NB4 (cell line): Measurements from ENCODE around the gene LRP1B.

ENCODE experiments used
- DNase-seq: peaks from one replicate; pipeline ENCODE4 v3.0.0; 2010; ENCODE audit warnings: low read depth
- H3K4me3 ChIP-seq: one replicate; pipeline ENCODE4 v1.5.1; 2011; ENCODE audit warnings: mild to moderate bottlenecking, low read depth, low read length, moderate library complexity
- CTCF ChIP-seq: IDR thresholded peaks from one replicate; pipeline ENCODE4 v1.5.1; 2012; ENCODE audit warnings: low read depth, low read length
- MYC ChIP-seq: IDR thresholded peaks from 2 replicates; pipeline ENCODE4 v1.6.1; 2011; ENCODE audit warnings: low read depth, low read length
- POLR2A ChIP-seq: IDR thresholded peaks from 2 replicates; pipeline ENCODE4 v1.6.1; 2011; ENCODE audit warnings: mild to moderate bottlenecking; ENCODE audit not compliant: insufficient read length; ENCODE audit errors: extremely low read depth
- TF ChIP-seq, protein P1 (sequence below): IDR thresholded peaks from 2 replicates; pipeline ENCODE4 v1.6.1; 2011; ENCODE audit warnings: low read depth, low read length

The LRP1B gene

DNA sequence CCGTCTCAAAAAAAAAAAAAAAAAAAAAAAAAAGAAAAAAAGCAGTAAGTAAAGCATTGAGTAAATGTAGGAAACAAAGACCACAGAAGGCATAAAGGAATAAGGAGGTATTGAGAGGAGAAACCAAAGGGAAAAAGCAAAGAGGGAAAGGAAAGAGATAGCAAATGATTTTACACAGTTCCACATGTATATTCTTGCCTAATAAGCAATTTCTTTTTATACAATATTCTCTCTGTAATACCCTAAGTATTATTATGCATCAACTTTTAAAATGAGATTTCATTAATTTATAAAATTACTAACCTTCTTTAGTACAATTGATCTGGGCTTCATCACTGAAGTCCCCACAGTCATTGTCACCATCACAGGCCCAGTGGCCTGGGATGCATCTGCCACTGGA, 1180.9 kb downstream of the LRP1B start:
- no peak for DNase-seq
- H3K4me3 ChIP-seq = no peak overlapping the region
- TF ChIP-seq MYC (no peak), POLR2A (no peak), CTCF (no peak)
- TF ChIP-seq, protein P1, sequence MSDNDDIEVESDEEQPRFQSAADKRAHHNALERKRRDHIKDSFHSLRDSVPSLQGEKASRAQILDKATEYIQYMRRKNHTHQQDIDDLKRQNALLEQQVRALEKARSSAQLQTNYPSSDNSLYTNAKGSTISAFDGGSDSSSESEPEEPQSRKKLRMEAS = no peak

DNA sequence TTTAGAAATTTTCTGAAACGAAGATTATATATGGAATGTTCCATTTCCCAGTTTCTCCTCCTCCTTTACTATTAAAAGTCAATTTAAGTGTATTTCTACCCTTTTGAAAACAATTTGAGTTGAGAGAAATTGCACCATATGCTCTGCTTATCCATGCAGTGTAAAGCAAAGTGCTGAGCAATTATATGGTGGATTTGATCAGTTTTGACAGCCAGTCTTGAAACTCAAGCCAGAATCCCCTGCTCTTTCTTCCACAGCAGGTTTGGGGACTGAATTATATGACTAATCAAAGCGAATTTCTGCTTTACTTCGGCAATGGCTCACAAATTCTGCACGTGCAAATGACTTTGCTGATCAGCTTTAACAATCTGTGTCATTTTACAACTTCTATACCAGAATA, 1183.6 kb downstream of the LRP1B start:
- no peak overlapping the region for H3K4me3 ChIP-seq
- DNase-seq = no peak
- TF ChIP-seq POLR2A (no peak), CTCF (no peak), MYC (no peak)
- TF ChIP-seq, protein P1 = no peak

GRCh38 chr2:140943867-140944266, 1186.9 kb downstream of the LRP1B start:
- DNase-seq = no peak
- TF ChIP-seq, protein P1 = no peak
- TF ChIP-seq MYC = no peak
- TF ChIP-seq POLR2A = no peak
- H3K4me3 ChIP-seq = no peak overlapping the region

- no peak for DNase-seq
- no peak overlapping the region for H3K4me3 ChIP-seq
- TF ChIP-seq CTCF (no peak), POLR2A (no peak), MYC (no peak)
- TF ChIP-seq, protein P1 = no peak
Observed at GRCh38 chr2:140942284-140942683, 1188.5 kb downstream of the LRP1B start.

GRCh38 chr2:140929849-140930248, 1201.0 kb downstream of the LRP1B start:
- TF ChIP-seq CTCF (no peak), POLR2A (no peak), MYC (no peak)
- TF ChIP-seq, protein P1 = no peak
- H3K4me3 ChIP-seq = no peak overlapping the region
- no peak for DNase-seq

DNA sequence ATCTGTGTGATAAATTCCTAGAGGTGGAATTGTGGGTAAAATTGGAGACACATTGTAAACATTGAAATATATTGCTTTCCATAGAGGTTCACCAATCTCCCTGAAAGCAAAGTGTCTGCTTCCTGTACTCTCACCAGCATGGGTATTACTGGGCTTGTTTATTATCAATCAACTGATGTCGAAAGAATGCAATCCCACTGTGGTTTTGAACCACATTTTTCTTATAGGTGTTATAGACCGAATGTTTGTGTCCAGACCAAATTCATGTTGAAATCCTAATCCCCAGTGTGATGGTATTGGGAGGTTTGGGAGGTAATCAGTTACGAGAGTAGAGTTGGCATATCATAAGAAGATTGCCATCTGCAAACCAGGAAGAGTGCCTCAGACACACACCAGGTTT, 1212.4 kb downstream of the LRP1B start:
- no peak for TF ChIP-seq CTCF
- TF ChIP-seq, protein P1 = no peak
- no peak for TF ChIP-seq POLR2A
- TF ChIP-seq MYC = no peak
- DNase-seq = no peak
- H3K4me3 ChIP-seq = no peak overlapping the region
